GM23338 (cell line): Measurements from ENCODE around the gene DNASE1.

Experiments used
- NANOG ChIP-seq: IDR thresholded peaks from 2 replicates; pipeline ENCODE4 v1.6.1; 2016; ENCODE audit warnings: antibody characterized with exemption, borderline replicate concordance
- POLR2AphosphoS5 ChIP-seq: IDR thresholded peaks from 2 replicates; pipeline ENCODE4 v1.6.1; 2016; ENCODE audit warnings: antibody characterized with exemption, low read depth
- TF ChIP-seq, protein P1 (sequence below), 2 experiments: fragments of 200-600 bp in 1 of 2; sonication (generic) in 1 of 2; conservative IDR thresholded peaks; 2 replicates each; pipeline versions ENCODE4 v1.5.1 to v1.6.1; 2016 to 2017; ENCODE audit warnings: antibody characterized with exemption in 2 of 2, low read depth in 2 of 2, mild to moderate bottlenecking in 2 of 2, moderate library complexity in 1 of 2

DNA sequence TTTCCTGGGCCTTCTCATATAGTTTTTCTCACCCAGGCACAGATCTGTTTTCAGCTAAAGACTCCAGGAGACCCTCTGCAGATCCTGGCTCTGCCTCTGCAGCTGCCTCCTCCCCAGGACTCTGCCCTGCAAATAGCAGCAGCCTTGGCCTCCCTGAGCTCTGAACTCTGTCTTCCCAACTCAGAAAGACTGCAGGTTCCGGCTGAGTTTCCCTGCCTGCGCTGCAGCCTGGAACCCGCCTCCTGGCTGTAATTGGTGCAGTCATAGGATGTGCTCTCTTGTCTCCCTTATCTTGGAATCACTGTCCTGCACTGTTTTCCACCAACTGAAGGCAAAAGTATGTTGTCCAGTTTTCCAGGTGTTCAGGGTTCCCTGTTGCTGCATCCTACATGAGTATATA, 14.3 kb upstream of the DNASE1 start:
- TF ChIP-seq NANOG = no peak
- no peak for TF ChIP-seq POLR2AphosphoS5
- TF ChIP-seq, protein P1, sequence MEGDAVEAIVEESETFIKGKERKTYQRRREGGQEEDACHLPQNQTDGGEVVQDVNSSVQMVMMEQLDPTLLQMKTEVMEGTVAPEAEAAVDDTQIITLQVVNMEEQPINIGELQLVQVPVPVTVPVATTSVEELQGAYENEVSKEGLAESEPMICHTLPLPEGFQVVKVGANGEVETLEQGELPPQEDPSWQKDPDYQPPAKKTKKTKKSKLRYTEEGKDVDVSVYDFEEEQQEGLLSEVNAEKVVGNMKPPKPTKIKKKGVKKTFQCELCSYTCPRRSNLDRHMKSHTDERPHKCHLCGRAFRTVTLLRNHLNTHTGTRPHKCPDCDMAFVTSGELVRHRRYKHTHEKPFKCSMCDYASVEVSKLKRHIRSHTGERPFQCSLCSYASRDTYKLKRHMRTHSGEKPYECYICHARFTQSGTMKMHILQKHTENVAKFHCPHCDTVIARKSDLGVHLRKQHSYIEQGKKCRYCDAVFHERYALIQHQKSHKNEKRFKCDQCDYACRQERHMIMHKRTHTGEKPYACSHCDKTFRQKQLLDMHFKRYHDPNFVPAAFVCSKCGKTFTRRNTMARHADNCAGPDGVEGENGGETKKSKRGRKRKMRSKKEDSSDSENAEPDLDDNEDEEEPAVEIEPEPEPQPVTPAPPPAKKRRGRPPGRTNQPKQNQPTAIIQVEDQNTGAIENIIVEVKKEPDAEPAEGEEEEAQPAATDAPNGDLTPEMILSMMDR (conservative IDR thresholded peaks at IDR 0.05; ENCODE audit: low read depth in 2 of 2) = no peak
